GM20431 (cell line): ENCODE measurements around the gene HLA-B.

Source experiments
- in situ Hi-C: fragments of 300-500 bp; cut with MseI, MboI; formaldehyde crosslinking; loops from one replicate; pipeline ENCODE4 v1.15.0; 2020; ENCODE audit warnings: low sequenced_read_pairs; ENCODE audit not compliant: unreplicated experiment

HLA-B gene

GRCh38 chr6:31321005-31321707, 35.8 kb downstream of the HLA-B start:
- in situ Hi-C loops = no loop called here

GRCh38 chr6:31317036-31317435, 39.9 kb downstream of the HLA-B start:
- in situ Hi-C loops = no loop called here

DNA sequence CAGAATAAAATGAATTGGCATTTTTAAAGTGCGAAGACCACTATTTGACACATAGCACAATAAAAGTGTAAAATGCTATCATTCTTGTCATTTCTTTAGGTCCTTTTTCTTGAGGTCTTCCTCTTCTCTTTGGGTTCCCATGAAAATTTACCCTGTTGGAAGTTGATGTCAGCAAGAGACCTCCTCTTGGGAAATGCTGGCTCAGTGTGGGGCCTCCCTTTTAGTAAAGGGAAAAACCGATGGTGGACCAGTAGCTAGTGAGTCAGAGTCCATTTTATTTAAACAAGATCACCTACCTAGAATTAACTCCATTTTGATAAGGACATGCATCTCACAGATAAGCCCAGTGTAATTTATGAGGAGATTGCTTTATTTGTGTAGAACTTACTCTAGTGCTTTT, 47.3 kb downstream of the HLA-B start:
- in situ Hi-C loops = no loop called here

GRCh38 chr6:31308845-31309175, 48.2 kb downstream of the HLA-B start:
- in situ Hi-C loops = no loop called here

- in situ Hi-C loops = no loop called here
These were observed 48.7 kb downstream of the HLA-B start for GRCh38 chr6:31308050-31308844.

DNA sequence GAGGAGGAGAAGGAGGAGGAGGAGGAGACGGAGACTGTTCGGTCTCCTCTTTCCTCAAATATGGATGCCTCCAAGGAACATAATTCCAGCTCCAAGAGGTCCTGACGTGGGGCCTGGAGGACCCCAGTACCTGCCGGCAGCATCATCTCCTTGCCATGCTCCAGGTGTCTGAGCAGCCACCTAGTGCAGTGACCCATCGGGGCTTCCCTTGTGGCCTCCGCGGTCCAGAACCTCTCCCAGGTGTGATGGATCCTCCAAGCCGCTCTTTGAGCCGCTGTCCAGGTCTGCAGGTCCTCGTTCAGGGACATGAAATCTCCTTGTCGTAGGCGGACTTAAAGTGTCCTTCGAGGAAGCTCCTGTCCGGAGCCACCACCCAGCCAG, 49.3 kb downstream of the HLA-B start:
- in situ Hi-C loops = no loop called here

DNA sequence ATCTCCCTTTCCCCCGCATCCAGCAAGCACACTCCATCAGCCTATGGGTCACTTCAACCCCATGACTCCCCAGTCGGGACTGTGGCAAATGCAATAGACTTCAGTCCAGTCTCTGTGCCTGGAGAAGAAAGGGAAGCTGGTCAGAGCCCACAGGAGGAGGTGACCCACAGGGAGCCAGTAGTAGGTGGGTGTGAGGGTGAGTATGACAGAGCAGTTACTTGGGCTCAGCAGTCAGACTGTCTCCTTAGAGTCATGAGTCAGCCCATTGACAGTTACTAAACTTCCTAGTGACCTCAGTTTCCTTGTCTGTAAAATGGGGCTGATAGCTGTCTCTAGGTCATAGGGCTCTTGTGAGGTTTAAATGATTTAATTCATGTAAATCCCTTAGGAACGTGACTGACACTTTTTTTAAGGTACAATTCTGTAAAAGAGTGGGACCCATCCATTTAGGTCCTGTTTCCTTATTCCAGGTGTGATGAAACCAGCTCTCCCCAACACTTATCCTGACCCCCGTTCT, 51.2 kb downstream of the HLA-B start:
- in situ Hi-C loops = no loop called here

DNA sequence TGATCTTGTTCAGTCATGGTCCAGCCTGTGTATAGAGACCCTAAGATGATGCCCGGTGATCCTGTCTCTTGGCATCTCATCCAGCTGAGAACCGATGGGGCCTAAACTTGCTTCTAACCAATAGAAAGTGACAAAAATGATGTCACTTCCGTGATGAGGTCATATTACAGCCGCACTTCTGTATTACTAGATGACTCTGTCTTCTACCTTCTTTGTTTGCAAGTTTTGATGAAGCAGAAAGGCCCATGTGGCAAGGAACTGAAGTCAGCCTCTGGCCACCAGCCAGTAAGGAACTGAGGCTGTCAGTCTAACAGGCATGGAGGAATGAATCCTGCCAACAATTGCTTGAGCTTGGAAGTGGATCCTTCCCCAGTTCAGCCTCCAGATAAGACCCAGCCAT, 52.3 kb downstream of the HLA-B start:
- in situ Hi-C loops = no loop called here
